KBM-7 (cell line): ENCODE results near the gene IL9R.
"Not testable (repeated sequence)": the region's sequence is repeated elsewhere in the genome, so short reads cannot be mapped to it uniquely, and the experiment has no call there.

Experiments
- DNase-seq: peaks from one replicate; pipeline ENCODE4 v3.0.0-alpha.2; 2015
- in situ Hi-C: fragments of 300-500 bp; cut with MboI; formaldehyde crosslinking; loops from 2 replicates; pipeline ENCODE4 v1.14.3; 2020; ENCODE audit warnings: low sequenced_read_pairs, low pct_unique_long_range_greater_than_20kb, mixed read lengths

IL9R gene, protein sequence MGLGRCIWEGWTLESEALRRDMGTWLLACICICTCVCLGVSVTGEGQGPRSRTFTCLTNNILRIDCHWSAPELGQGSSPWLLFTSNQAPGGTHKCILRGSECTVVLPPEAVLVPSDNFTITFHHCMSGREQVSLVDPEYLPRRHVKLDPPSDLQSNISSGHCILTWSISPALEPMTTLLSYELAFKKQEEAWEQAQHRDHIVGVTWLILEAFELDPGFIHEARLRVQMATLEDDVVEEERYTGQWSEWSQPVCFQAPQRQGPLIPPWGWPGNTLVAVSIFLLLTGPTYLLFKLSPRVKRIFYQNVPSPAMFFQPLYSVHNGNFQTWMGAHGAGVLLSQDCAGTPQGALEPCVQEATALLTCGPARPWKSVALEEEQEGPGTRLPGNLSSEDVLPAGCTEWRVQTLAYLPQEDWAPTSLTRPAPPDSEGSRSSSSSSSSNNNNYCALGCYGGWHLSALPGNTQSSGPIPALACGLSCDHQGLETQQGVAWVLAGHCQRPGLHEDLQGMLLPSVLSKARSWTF

GRCh38 chrX:155997436-155997835 is at the start of gene IL9R:
Gene IL9R, plus strand, starts transcription at chrX:155997696. Its CDS starts 64 bp downstream, at chrX:155997760.
- in situ Hi-C loops, result no loop called here
- peak; percentile 94 for DNase-seq

DNA sequence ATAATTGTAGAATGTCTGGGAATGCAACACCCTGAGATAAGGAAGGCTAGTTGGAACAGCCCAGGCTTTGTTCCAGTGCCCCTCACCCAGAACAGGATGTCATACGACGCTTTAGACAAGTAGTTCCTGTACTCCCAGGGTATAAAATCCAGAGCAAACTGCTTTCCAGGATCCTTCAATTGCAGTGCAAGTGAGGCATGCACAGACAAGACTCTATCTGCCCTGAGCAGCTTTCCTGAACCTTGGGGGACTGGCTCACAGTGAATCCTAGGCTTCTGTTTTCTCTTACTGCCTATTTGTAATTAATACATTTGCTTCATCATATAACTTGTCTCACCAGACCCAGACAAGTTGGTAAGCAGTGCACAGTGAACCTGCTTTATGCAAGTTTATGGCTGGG is 48.4 kb upstream of the IL9R start:
- DNase-seq, result no peak
- in situ Hi-C loops, result no loop called here

DNA sequence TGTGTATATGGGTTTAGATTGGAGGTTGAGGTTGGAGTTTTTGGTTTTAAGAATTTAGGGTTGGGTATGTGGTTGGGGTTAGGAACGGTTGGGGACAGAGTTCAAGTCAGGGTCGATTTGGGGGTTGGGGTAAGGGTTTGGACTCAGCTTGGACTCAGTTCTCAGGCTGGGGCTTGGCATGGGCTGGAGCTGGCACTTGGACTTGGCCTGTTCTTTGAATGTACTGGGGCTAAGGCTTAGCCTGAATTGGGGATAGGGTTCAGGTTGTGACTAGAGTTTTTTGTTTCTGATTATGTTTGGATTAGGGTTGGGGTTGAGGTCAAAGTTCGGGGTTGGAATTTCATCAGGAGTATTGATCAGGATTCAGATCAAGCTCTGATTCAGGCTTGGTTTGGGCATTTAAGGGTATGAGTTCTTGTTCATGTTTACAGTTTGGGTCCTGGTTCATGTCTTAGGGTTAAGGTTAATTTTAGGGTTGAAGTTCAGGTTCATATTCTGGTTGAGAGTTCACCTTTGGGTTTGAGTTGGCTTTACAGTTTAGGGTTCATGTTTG is 46.2 kb upstream of the IL9R start:
- no peak for DNase-seq
- in situ Hi-C loops, result no loop called here

- no peak for DNase-seq
- in situ Hi-C loops, result no loop called here
These were observed 44.4 kb upstream of the IL9R start for GRCh38 chrX:155953055-155953454.

- in situ Hi-C loops, result no loop called here
- no peak for DNase-seq
These were observed 42.7 kb upstream of the IL9R start for GRCh38 chrX:155954793-155955192.

- no peak for DNase-seq
- in situ Hi-C loops, result no loop called here
These were observed 41.4 kb upstream of the IL9R start for GRCh38 chrX:155956099-155956498.

- in situ Hi-C loops, result no loop called here
- DNase-seq, result no peak
These were observed 40.8 kb upstream of the IL9R start for GRCh38 chrX:155956649-155957048.

DNA sequence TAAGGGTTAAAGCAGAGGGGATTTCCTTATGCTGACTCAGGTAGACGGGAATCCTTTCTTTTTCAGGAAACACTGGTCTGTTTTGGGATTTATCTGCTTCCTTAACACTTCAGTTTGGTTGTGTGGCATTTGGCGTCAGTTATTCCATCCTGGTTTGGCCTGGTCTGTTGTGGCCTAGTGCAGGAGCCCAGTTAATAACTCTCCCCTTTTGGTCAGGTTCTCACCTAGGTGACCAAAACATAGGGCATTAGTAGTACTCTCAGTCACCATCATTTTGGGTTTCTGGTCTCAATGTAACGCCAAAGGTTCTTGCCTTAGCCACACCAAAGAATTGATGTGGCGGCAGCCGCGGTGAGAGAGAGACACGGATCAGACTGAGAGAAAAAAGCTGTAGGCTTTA is 39.7 kb upstream of the IL9R start:
- no peak for DNase-seq
- in situ Hi-C loops, result no loop called here

- in situ Hi-C loops, result no loop called here
- no peak for DNase-seq
These were observed 38.4 kb upstream of the IL9R start for GRCh38 chrX:155959018-155959587.

GRCh38 chrX:155962906-155963305 is 34.6 kb upstream of the IL9R start:
- in situ Hi-C loops, result no loop called here
- DNase-seq, result no peak

DNA sequence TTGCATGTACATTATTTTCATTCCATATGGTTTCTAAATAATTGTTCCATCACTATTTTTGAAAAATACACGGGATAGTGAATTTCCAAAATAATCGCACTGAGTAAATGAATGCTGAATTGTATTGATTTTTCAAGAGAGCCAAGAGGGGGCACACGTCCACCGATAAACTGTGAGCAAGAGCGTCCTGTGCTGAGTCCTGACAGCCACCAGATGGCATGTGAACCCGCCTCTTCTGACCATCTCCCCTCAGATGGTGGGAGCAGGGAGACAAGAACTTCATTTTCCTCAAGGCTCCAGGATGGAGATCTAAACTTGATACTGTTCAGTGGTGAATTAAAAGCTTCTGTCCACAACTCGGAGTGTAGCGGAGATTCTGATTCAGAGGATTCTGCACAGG is 30.6 kb upstream of the IL9R start:
- in situ Hi-C loops, result no loop called here
- DNase-seq, result peak; percentile 95

DNA sequence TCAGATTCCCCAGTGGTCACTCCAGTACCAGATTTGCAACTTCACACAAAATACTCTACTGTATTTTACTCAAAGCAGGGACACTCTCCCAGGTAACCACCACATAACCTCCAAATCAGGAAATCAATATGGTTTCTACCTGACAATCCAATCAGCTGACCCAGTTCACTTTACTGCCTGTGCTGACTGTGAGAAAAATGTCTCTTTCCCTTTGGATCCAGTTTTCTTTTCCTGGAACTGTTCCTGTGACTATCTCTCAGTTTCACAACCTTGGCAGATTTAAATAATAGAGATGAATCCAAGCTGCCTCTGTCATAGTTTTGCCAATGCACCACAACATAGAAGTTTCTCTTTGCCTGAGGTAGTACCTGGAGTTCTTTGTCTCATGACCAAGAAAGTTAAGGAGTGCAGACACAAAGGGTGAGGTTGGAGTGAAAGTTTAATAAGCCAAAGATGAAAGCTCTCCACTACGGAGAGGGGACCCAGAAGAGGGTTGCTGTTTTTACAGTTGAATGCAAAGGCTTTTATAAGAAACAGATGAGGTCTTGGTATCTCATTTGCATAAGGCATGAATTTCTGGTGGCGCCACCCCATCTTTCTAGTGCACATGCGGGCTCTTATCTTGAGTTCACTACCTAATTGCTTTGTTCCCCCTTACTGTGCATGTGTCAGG is 29.7 kb upstream of the IL9R start:
- in situ Hi-C loops, result no loop called here
- DNase-seq, result peak; percentile 66

- no peak for DNase-seq
- in situ Hi-C loops, result no loop called here
These were observed 29.2 kb upstream of the IL9R start for GRCh38 chrX:155968326-155968661.

GRCh38 chrX:155968791-155969190 is 28.7 kb upstream of the IL9R start:
- in situ Hi-C loops, result no loop called here
- DNase-seq, result peak; percentile 51

- in situ Hi-C loops, result not testable (repeated sequence)
- DNase-seq, result peak; percentile 61
These were observed 25.8 kb upstream of the IL9R start for GRCh38 chrX:155971658-155972057.

GRCh38 chrX:155972241-155972640 is 25.3 kb upstream of the IL9R start:
- DNase-seq, in situ Hi-C loops: not testable (repeated sequence)

- in situ Hi-C loops, result no loop called here
These were observed 14.2 kb upstream of the IL9R start for GRCh38 chrX:155983326-155983725.

DNA sequence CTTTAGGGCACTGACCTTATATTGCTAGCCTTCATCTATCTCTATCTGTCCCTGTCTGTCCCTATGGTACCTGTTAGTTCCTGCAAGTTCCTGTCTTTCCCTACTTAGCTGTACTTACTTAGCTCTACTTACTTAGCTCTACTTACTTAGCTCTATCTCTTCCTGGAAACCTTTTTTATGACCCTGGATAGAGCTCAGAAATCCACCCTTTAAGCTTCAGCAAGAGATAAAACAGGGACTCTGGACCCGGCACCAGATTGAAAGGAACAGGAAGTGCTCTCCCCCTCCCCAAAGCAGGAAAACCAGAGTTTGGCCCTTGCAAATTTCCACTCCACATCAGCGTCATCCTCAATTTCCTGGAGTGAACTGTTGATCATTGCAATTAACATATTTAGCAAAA is 12.3 kb upstream of the IL9R start:
- in situ Hi-C loops, result no loop called here

More at GRCh38 chrX:155983326-155983725, 14.2 kb upstream of the IL9R start:
- DNase-seq, result no peak

DNA sequence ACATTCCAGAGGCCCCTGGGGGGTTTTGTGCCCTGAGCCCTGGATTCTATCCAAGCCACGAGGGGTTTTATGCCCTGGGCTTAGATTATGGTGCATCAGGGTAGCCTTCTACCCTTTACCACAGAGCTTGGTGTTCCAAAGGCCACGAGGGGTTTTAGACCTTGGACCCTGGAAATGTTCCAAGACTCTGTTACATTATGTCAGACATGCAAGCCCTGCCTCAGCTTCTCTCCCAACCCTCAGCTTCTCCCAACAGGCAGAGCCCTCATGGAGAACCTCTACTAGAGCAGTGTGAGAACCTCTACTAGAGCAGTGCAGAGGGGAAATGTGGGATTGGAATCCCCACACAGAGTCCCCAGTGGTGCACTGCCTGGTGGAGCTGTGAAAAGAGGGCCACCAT is 10.5 kb upstream of the IL9R start:
- in situ Hi-C loops, DNase-seq: not testable (repeated sequence)

More for the DNA sequence above, 12.3 kb upstream of the IL9R start:
- DNase-seq, result no peak

DNA sequence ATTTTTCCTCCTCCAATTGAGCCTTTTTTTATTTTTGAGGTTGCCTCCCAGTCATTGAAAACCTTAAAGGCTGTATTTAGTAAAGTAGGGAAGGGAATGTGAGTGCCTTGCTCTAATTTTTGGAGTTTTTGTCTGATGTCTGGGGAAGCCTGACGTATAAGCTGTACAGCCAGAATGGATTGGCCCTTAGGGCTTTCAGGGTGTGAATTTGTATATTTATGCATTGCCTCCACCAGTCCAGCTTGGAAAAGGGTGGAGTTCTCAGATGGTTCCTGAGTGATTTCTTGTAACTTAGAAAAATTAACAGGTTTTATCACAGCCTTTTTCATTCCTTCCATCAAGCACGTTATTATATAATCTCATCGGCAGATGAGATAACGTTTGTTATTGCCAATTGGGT is 8.6 kb upstream of the IL9R start:
- in situ Hi-C loops, result no loop called here
- DNase-seq, result no peak
